ENCODE data around the gene CENPL.
A peak's percentile ranks its signal among the peaks of the same experiment; 100 is the strongest.

Gene CENPL

DNA sequence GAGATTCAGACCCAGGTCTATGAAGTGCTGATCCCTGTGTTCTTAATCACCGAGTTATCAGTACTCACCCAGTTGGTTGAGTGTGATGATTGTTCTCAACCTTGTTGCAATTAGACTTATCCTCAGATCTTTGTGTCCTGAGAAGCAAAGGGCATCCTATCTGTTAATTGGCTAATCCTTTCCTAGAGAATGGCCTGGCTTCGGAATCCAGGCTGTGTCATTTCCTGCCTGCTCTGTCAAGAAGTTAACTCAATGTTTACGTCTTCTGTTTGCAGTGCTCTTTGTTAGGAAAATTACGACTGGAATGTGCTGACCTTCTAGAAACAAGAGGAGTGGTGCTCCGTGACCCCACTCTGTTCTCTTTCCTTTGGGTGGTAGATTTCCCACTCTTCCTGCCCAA, 28.4 kb upstream of the CENPL start:
- no peak overlapping the region for H3K4me3 ChIP-seq (ENCODE audit: low read depth, low read length)
- peaks cover 16% of the 10 kb centered on the region for H3K36me3 ChIP-seq (replicated peaks)
- in situ Hi-C loops (cut with HindIII; ENCODE audit: low pct_ligation_motif_present, low sequenced_read_pairs): no loop called here
- no peaks in the 10 kb centered on the region for H3K27me3 ChIP-seq (replicated peaks)
- peak; percentile 56 for DNase-seq
- TF ChIP-seq, protein P1, sequence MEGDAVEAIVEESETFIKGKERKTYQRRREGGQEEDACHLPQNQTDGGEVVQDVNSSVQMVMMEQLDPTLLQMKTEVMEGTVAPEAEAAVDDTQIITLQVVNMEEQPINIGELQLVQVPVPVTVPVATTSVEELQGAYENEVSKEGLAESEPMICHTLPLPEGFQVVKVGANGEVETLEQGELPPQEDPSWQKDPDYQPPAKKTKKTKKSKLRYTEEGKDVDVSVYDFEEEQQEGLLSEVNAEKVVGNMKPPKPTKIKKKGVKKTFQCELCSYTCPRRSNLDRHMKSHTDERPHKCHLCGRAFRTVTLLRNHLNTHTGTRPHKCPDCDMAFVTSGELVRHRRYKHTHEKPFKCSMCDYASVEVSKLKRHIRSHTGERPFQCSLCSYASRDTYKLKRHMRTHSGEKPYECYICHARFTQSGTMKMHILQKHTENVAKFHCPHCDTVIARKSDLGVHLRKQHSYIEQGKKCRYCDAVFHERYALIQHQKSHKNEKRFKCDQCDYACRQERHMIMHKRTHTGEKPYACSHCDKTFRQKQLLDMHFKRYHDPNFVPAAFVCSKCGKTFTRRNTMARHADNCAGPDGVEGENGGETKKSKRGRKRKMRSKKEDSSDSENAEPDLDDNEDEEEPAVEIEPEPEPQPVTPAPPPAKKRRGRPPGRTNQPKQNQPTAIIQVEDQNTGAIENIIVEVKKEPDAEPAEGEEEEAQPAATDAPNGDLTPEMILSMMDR (IDR thresholded peaks at IDR 0.05; ENCODE audit: low read depth, low read length, missing control alignments): no peak
- H3K27ac ChIP-seq: peak overlapping the region; percentile 60

DNA sequence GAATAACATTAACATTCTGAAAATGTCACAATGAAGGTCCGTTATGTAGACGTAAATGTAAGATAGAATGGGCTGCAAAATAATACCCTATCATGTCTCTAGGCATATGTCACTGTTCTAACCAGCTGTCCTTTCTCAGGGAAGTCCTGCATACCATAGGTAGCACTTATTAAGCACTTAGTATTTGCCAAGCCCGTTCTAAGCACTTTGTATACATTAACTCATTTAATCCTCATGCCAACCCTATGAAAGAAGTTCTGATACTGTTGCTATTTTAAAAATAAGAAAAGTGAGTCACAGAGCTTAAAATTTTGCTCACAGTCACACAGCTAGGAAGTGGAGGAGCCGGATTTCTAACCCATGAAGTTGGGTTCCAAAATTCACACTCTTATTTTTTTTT, 27.4 kb upstream of the CENPL start:
- in situ Hi-C loops (cut with HindIII; ENCODE audit: low pct_ligation_motif_present, low sequenced_read_pairs): no loop called here
- TF ChIP-seq, protein P1 (IDR thresholded peaks at IDR 0.05; ENCODE audit: low read depth, low read length, missing control alignments): no peak
- H3K36me3 ChIP-seq (replicated peaks): peaks cover 10% of the 10 kb centered on the region
- DNase-seq: no peak
- no peak overlapping the region for H3K27ac ChIP-seq
- no peaks in the 10 kb centered on the region for H3K27me3 ChIP-seq (replicated peaks)
- no peak overlapping the region for H3K4me3 ChIP-seq (ENCODE audit: low read depth, low read length)

DNA sequence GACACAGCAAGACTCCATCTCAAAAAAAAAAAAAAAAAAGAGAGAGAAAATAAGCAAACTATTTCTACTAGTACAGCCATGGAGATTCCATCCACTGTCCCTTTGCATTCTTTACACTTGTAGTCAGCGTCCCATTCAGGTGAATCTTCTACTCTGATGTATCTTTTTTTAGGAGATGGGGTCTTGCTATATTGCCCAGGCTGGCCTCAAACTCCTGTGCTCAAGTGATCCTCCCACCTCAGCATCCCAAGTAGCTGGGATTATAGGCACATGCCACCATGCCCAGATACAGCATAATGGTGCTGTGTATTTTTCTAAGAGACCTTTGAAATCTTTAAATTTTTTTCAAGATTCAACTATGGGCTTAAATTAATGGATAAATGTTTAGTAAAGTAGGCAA, 8.1 kb upstream of the CENPL start:
- no peak for DNase-seq
- Histone ChIP-seq H3K4me3 (ENCODE audit: low read depth, low read length) (no peak overlapping the region), H3K27ac (no peak overlapping the region), H3K36me3 (replicated peaks) (peaks cover 20% of the 10 kb centered on the region), H3K27me3 (replicated peaks) (no peaks in the 10 kb centered on the region)
- TF ChIP-seq, protein P1 (IDR thresholded peaks at IDR 0.05; ENCODE audit: low read depth, low read length, missing control alignments): no peak
- in situ Hi-C loops (cut with HindIII; ENCODE audit: low pct_ligation_motif_present, low sequenced_read_pairs): no loop called here

DNA sequence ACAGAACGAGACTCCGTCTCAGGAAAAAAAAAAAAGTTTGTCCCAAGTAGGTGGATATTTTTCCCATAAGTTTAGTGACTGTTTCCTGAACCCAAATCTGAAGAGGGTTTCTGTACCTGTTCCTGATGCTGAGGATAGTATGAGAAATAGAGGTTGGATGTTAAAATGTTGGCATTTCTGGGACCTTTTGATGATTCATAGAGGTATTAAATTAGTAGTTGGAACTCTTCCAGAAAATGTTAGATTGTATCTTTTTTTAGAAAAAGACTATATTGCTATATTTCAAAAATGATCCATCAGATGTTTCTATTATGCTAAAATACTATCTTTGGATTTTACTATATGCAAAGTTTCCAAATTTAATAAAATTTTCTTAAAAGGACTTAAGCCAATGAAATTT, 2.9 kb upstream of the CENPL start:
- TF ChIP-seq, protein P1 (IDR thresholded peaks at IDR 0.05; ENCODE audit: low read depth, low read length, missing control alignments): no peak
- Histone ChIP-seq H3K36me3 (replicated peaks) (no peaks in the 10 kb centered on the region), H3K4me3 (ENCODE audit: low read depth, low read length) (no peak overlapping the region), H3K27ac (no peak overlapping the region), H3K27me3 (replicated peaks) (no peaks in the 10 kb centered on the region)
- in situ Hi-C loops (cut with HindIII; ENCODE audit: low pct_ligation_motif_present, low sequenced_read_pairs): no loop called here
- DNase-seq: no peak

DNA sequence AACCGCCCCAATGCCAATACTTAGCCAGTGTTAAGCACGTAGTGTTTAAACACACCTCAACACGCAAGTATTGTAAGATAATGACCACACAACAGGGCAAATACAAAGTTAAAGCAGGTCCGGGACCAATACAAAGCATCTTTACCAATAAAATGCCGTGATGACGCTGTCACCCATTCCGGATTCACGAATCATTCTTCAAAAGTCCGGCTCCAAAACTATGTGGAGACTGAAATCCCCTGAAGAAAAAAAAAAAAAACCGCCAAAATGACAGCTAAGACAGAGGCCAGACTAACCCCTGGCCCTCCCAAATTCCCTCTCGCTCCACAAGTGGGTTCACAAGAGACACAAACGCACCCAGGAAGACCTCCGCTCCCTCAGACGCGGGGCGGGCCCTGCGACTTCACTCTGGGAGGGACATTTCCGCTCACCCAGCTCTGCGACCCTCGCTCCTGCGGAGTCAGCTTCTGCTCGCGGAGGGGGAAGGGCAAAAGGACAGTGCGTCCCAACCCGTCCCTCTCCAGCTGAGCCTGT, 835 bp downstream of the CENPL start:
- DNase-seq: no peak
- Histone ChIP-seq H3K4me3 (ENCODE audit: low read depth, low read length) (peak overlapping the region; percentile 98), H3K36me3 (replicated peaks) (no peaks in the 10 kb centered on the region), H3K27ac (peak overlapping the region; percentile 96), H3K27me3 (replicated peaks) (no peaks in the 10 kb centered on the region)
- in situ Hi-C loops (cut with HindIII; ENCODE audit: low pct_ligation_motif_present, low sequenced_read_pairs): no loop called here
- TF ChIP-seq, protein P1 (IDR thresholded peaks at IDR 0.05; ENCODE audit: low read depth, low read length, missing control alignments): no peak

DNA sequence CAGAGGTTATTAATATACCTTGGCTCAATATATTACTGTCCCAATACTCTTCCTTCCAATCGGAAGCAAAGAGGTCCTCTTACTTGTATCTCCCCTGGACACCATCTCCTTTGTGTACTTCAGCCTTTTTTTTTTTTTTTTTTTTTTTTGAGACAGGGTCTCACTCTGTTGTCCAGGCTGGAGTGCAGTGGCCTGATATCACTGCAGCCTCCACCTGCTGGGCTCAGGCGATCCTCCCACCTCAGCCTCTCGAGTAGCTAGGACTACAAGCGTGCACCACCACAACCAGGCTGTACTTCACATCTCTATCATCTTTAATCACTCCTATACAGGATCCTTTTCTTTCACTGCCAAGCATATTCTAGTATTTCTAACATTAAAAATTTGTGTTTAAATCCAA, 3.0 kb downstream of the CENPL start:
- H3K27me3 ChIP-seq (replicated peaks): no peaks in the 10 kb centered on the region
- H3K27ac ChIP-seq: no peak overlapping the region
- H3K4me3 ChIP-seq (ENCODE audit: low read depth, low read length): no peak overlapping the region
- in situ Hi-C loops (cut with HindIII; ENCODE audit: low pct_ligation_motif_present, low sequenced_read_pairs): no loop called here
- no peak for DNase-seq
- TF ChIP-seq, protein P1 (IDR thresholded peaks at IDR 0.05; ENCODE audit: low read depth, low read length, missing control alignments): no peak
- H3K36me3 ChIP-seq (replicated peaks): no peaks in the 10 kb centered on the region
